Fibroblast of lung (primary cell): ENCODE data around the gene WBP1L.
"Not testable (repeated sequence)": the region's sequence is repeated elsewhere in the genome, so short reads cannot be mapped to it uniquely, and the experiment has no call there.

Experiments used
- CTCF ChIP-seq, 2 donors: IDR thresholded peaks in 1 of 2; conservative IDR thresholded peaks in 1 of 2; 1 replicate in 1 of 2; 2 replicates in 1 of 2; pipeline ENCODE4 v1.5.1; 2011 to 2012; ENCODE audit warnings: low read length in 2 of 2, control low read depth in 1 of 2, inconsistent platforms in 1 of 2, low read depth in 1 of 2, mild to moderate bottlenecking in 1 of 2
- EZH2 ChIP-seq: IDR thresholded peaks from 2 replicates; pipeline ENCODE4 v1.5.1; 2012; ENCODE audit warnings: low read length, control low read depth, mild to moderate bottlenecking; ENCODE audit errors: missing control alignments

GRCh38 chr10:102758933-102759262 lies 15.2 kb downstream of the WBP1L start:
- TF ChIP-seq CTCF (conservative IDR thresholded peaks at IDR 0.05 in 1 of 2, IDR thresholded peaks at IDR 0.05 in 1 of 2; ENCODE audit: low read depth in 1 of 2, low read length in 2 of 2); EZH2: not testable (repeated sequence)
